ENCODE data around the gene SLC23A2. TPM values are rescaled to one million over a fixed set of nuclear protein-coding genes. Genes with fewer than 3 reads are reported as not detected.

SLC23A2 gene
- polyA plus RNA-seq, 2 donors = 3.1 TPM

- no peaks in the 10 kb centered on the region for H3K27me3 ChIP-seq (ENCODE audit: control insufficient read depth in 1 of 2, insufficient read depth in 2 of 2, low read length in 2 of 2)
- H3K4me3 ChIP-seq (ENCODE audit: low read depth in 1 of 2, low read length in 2 of 2) = no peak overlapping the region
- no peaks in the 10 kb centered on the region for H3K9me3 ChIP-seq (ENCODE audit: control insufficient read depth in 2 of 2, insufficient read depth in 1 of 2, low read depth in 1 of 2, low read length in 1 of 2)
- H3K27ac ChIP-seq (ENCODE audit: low read depth in 2 of 2, low read length in 1 of 2) = peak overlapping the region; percentile 42 to 54
- H3K4me1 ChIP-seq (ENCODE audit: control insufficient read depth in 2 of 2, insufficient read depth in 2 of 2, low read length in 1 of 2) = peaks cover 8% of the 10 kb centered on the region in 2 donors
- 58 to 63% methylated on average over 19 to 22 of the region's 22 CpGs for WGBS, 2 donors
- H3K36me3 ChIP-seq (ENCODE audit: control insufficient read depth in 2 of 2, insufficient read depth in 2 of 2, low read length in 1 of 2) = no peaks in the 10 kb centered on the region
Measured at GRCh38 chr20:4813076-4813862, 188.0 kb downstream of the SLC23A2 start.

GRCh38 chr20:4812641-4813075 is 188.7 kb downstream of the SLC23A2 start:
- WGBS, 2 donors = 63 to 78% methylated on average over 7 of the region's 7 CpGs

GRCh38 chr20:4812216-4812615 is 189.1 kb downstream of the SLC23A2 start:
- no peaks in the 10 kb centered on the region for H3K36me3 ChIP-seq (ENCODE audit: control insufficient read depth in 2 of 2, insufficient read depth in 2 of 2, low read length in 1 of 2)
- no peaks in the 10 kb centered on the region for H3K9me3 ChIP-seq (ENCODE audit: control insufficient read depth in 2 of 2, insufficient read depth in 1 of 2, low read depth in 1 of 2, low read length in 1 of 2)
- WGBS, 2 donors = 77 to 82% methylated on average over 6 of the region's 6 CpGs
- H3K4me3 ChIP-seq (ENCODE audit: low read depth in 1 of 2, low read length in 2 of 2) = no peak overlapping the region
- no peaks in the 10 kb centered on the region for H3K27me3 ChIP-seq (ENCODE audit: control insufficient read depth in 1 of 2, insufficient read depth in 2 of 2, low read length in 2 of 2)
- peak overlapping the region; percentile 38 to 54 for H3K27ac ChIP-seq (ENCODE audit: low read depth in 2 of 2, low read length in 1 of 2)
- H3K4me1 ChIP-seq (ENCODE audit: control insufficient read depth in 2 of 2, insufficient read depth in 2 of 2, low read length in 1 of 2) = peaks cover 8% of the 10 kb centered on the region in 2 donors

More at GRCh38 chr20:4812641-4813075, 188.7 kb downstream of the SLC23A2 start:
- H3K27me3 ChIP-seq (ENCODE audit: control insufficient read depth in 1 of 2, insufficient read depth in 2 of 2, low read length in 2 of 2) = no peaks in the 10 kb centered on the region
- peak overlapping the region; percentile 42 to 54 for H3K27ac ChIP-seq (ENCODE audit: low read depth in 2 of 2, low read length in 1 of 2)
- H3K9me3 ChIP-seq (ENCODE audit: control insufficient read depth in 2 of 2, insufficient read depth in 1 of 2, low read depth in 1 of 2, low read length in 1 of 2) = no peaks in the 10 kb centered on the region
- no peaks in the 10 kb centered on the region for H3K36me3 ChIP-seq (ENCODE audit: control insufficient read depth in 2 of 2, insufficient read depth in 2 of 2, low read length in 1 of 2)
- no peak overlapping the region for H3K4me3 ChIP-seq (ENCODE audit: low read depth in 1 of 2, low read length in 2 of 2)
- H3K4me1 ChIP-seq (ENCODE audit: control insufficient read depth in 2 of 2, insufficient read depth in 2 of 2, low read length in 1 of 2) = peaks cover 8% of the 10 kb centered on the region in 2 donors

- Histone ChIP-seq H3K4me1 (ENCODE audit: control insufficient read depth in 2 of 2, insufficient read depth in 2 of 2, low read length in 1 of 2) (peaks cover 8% of the 10 kb centered on the region in 2 donors), H3K4me3 (ENCODE audit: low read depth in 1 of 2, low read length in 2 of 2) (no peak overlapping the region), H3K27me3 (ENCODE audit: control insufficient read depth in 1 of 2, insufficient read depth in 2 of 2, low read length in 2 of 2) (no peaks in the 10 kb centered on the region), H3K27ac (ENCODE audit: low read depth in 2 of 2, low read length in 1 of 2) (peak overlapping the region; percentile 38 to 54), H3K36me3 (ENCODE audit: control insufficient read depth in 2 of 2, insufficient read depth in 2 of 2, low read length in 1 of 2) (no peaks in the 10 kb centered on the region), H3K9me3 (ENCODE audit: control insufficient read depth in 2 of 2, insufficient read depth in 1 of 2, low read depth in 1 of 2, low read length in 1 of 2) (no peaks in the 10 kb centered on the region)
- WGBS, 2 donors = 58 to 69% methylated on average over 8 of the region's 8 CpGs
Measured at GRCh38 chr20:4811661-4812181, 189.6 kb downstream of the SLC23A2 start.

- Histone ChIP-seq H3K9me3 (ENCODE audit: control insufficient read depth in 2 of 2, insufficient read depth in 1 of 2, low read depth in 1 of 2, low read length in 1 of 2) (no peaks in the 10 kb centered on the region), H3K4me3 (ENCODE audit: low read depth in 1 of 2, low read length in 2 of 2) (no peak overlapping the region), H3K36me3 (ENCODE audit: control insufficient read depth in 2 of 2, insufficient read depth in 2 of 2, low read length in 1 of 2) (no peaks in the 10 kb centered on the region), H3K27me3 (ENCODE audit: control insufficient read depth in 1 of 2, insufficient read depth in 2 of 2, low read length in 2 of 2) (no peaks in the 10 kb centered on the region), H3K4me1 (ENCODE audit: control insufficient read depth in 2 of 2, insufficient read depth in 2 of 2, low read length in 1 of 2) (peaks cover 8% of the 10 kb centered on the region in 2 donors), H3K27ac (ENCODE audit: low read depth in 2 of 2, low read length in 1 of 2) (peak overlapping the region; percentile 38 to 54)
- 82 to 96% methylated on average over 4 of the region's 4 CpGs for WGBS, 2 donors
Measured at GRCh38 chr20:4811257-4811656, 190.1 kb downstream of the SLC23A2 start.

- H3K27me3 ChIP-seq (ENCODE audit: control insufficient read depth in 1 of 2, insufficient read depth in 2 of 2, low read length in 2 of 2) = no peaks in the 10 kb centered on the region
- peaks cover 8 to 10% of the 10 kb centered on the region in 2 donors for H3K4me1 ChIP-seq (ENCODE audit: control insufficient read depth in 2 of 2, insufficient read depth in 2 of 2, low read length in 1 of 2)
- H3K9me3 ChIP-seq (ENCODE audit: control insufficient read depth in 2 of 2, insufficient read depth in 1 of 2, low read depth in 1 of 2, low read length in 1 of 2) = no peaks in the 10 kb centered on the region
- WGBS, 2 donors = 75 to 81% methylated on average over 8 of the region's 8 CpGs
- no peaks in the 10 kb centered on the region for H3K36me3 ChIP-seq (ENCODE audit: control insufficient read depth in 2 of 2, insufficient read depth in 2 of 2, low read length in 1 of 2)
- peak overlapping the region in 1 of 2 donors; percentile 56 for H3K27ac ChIP-seq (ENCODE audit: low read depth in 2 of 2, low read length in 1 of 2)
- no peak overlapping the region for H3K4me3 ChIP-seq (ENCODE audit: low read depth in 1 of 2, low read length in 2 of 2)
Measured at GRCh38 chr20:4810426-4811019, 190.8 kb downstream of the SLC23A2 start.

GRCh38 chr20:4809707-4810106 is 191.6 kb downstream of the SLC23A2 start:
- Histone ChIP-seq H3K36me3 (ENCODE audit: control insufficient read depth in 2 of 2, insufficient read depth in 2 of 2, low read length in 1 of 2) (no peaks in the 10 kb centered on the region), H3K27me3 (ENCODE audit: control insufficient read depth in 1 of 2, insufficient read depth in 2 of 2, low read length in 2 of 2) (no peaks in the 10 kb centered on the region), H3K4me1 (ENCODE audit: control insufficient read depth in 2 of 2, insufficient read depth in 2 of 2, low read length in 1 of 2) (peaks cover 8 to 10% of the 10 kb centered on the region in 2 donors), H3K4me3 (ENCODE audit: low read depth in 1 of 2, low read length in 2 of 2) (no peak overlapping the region), H3K27ac (ENCODE audit: low read depth in 2 of 2, low read length in 1 of 2) (peak overlapping the region in 1 of 2 donors; percentile 0), H3K9me3 (ENCODE audit: control insufficient read depth in 2 of 2, insufficient read depth in 1 of 2, low read depth in 1 of 2, low read length in 1 of 2) (no peaks in the 10 kb centered on the region)
- WGBS, 2 donors = 49 to 52% methylated on average over 8 of the region's 8 CpGs

GRCh38 chr20:4808872-4809271 is 192.4 kb downstream of the SLC23A2 start:
- Histone ChIP-seq H3K36me3 (ENCODE audit: control insufficient read depth in 2 of 2, insufficient read depth in 2 of 2, low read length in 1 of 2) (no peaks in the 10 kb centered on the region), H3K27ac (ENCODE audit: low read depth in 2 of 2, low read length in 1 of 2) (no peak overlapping the region), H3K27me3 (ENCODE audit: control insufficient read depth in 1 of 2, insufficient read depth in 2 of 2, low read length in 2 of 2) (no peaks in the 10 kb centered on the region), H3K4me3 (ENCODE audit: low read depth in 1 of 2, low read length in 2 of 2) (no peak overlapping the region), H3K9me3 (ENCODE audit: control insufficient read depth in 2 of 2, insufficient read depth in 1 of 2, low read depth in 1 of 2, low read length in 1 of 2) (no peaks in the 10 kb centered on the region), H3K4me1 (ENCODE audit: control insufficient read depth in 2 of 2, insufficient read depth in 2 of 2, low read length in 1 of 2) (peaks cover 8 to 10% of the 10 kb centered on the region in 2 donors)
- WGBS, 2 donors = 45 to 55% methylated on average over 1 of the region's 1 CpG

GRCh38 chr20:4805663-4806449 is 195.5 kb downstream of the SLC23A2 start:
- Histone ChIP-seq H3K4me1 (ENCODE audit: control insufficient read depth in 2 of 2, insufficient read depth in 2 of 2, low read length in 1 of 2) (peaks cover 2 to 6% of the 10 kb centered on the region in 2 donors), H3K36me3 (ENCODE audit: control insufficient read depth in 2 of 2, insufficient read depth in 2 of 2, low read length in 1 of 2) (no peaks in the 10 kb centered on the region), H3K27ac (ENCODE audit: low read depth in 2 of 2, low read length in 1 of 2) (no peak overlapping the region), H3K27me3 (ENCODE audit: control insufficient read depth in 1 of 2, insufficient read depth in 2 of 2, low read length in 2 of 2) (no peaks in the 10 kb centered on the region), H3K4me3 (ENCODE audit: low read depth in 1 of 2, low read length in 2 of 2) (no peak overlapping the region), H3K9me3 (ENCODE audit: control insufficient read depth in 2 of 2, insufficient read depth in 1 of 2, low read depth in 1 of 2, low read length in 1 of 2) (no peaks in the 10 kb centered on the region)
- 82 to 84% methylated on average over 18 of the region's 18 CpGs for WGBS, 2 donors

Measured in esophagus (tissue), 2 donors.